SK-N-SH (cell line): Measurements from ENCODE around the gene GALNT18. TPM values are rescaled to one million over a fixed set of nuclear protein-coding genes. Genes with fewer than 3 reads are reported as not detected.

Experiments used
- CTCF ChIA-PET: fragments of 300-600, 350-600 bp; formaldehyde crosslinking; extraction: SDS; loops from one replicate; lab custom pipeline; 2021; lab: Yijun Ruan, JAX
- POLR2A ChIA-PET: fragments of 350-600 bp; sonication (Branson Sonifier 250); formaldehyde crosslinking; extraction: SDS; loops from one replicate; lab custom pipeline; 2020; ENCODE audit warnings: antibody characterized with exemption, inconsistent platforms; lab: Yijun Ruan, JAX
- DNase-seq: peaks from one replicate; pipeline ENCODE4 v3.0.0; 2012
- H2AFZ ChIP-seq: fragments of 200-600 bp; sonication (generic); 2 replicates; pipeline ENCODE4 v1.8.1; 2016; ENCODE audit warnings: antibody characterized with exemption, mild to moderate bottlenecking, low read depth
- H3F3A ChIP-seq: fragments of 200-600 bp; sonication (generic); replicated peaks from 2 replicates; pipeline ENCODE3; 2016; ENCODE audit warnings: antibody characterized with exemption, mild to moderate bottlenecking; ENCODE audit not compliant: insufficient read depth
- H3K27ac ChIP-seq, 2 experiments: fragments of 200-500 bp in 1 of 2; fragments of 200-600 bp in 1 of 2; sonication (Bioruptor generic) in 1 of 2; sonication (generic), shearing (Covaris generic) in 1 of 2; 2 replicates each; pipeline versions ENCODE4 v1.5.1 to v1.6.1; 2014 to 2016; ENCODE audit warnings: low read depth in 2 of 2, inconsistent platforms in 1 of 2, low read length in 1 of 2, mild to moderate bottlenecking in 1 of 2, mixed read lengths in 1 of 2
- H3K27me3 ChIP-seq: fragments of 200-600 bp; sonication (generic), shearing (Covaris generic); 2 replicates; pipeline ENCODE4 v1.6.1; 2016; ENCODE audit warnings: mixed run types; ENCODE audit not compliant: insufficient read depth
- H3K36me3 ChIP-seq, 2 experiments: fragments of 200-500 bp in 1 of 2; fragments of 200-600 bp in 1 of 2; sonication (Bioruptor generic) in 1 of 2; sonication (generic) in 1 of 2; replicated peaks in 1 of 2; 2 replicates each; pipeline versions ENCODE3 to v1.5.1; 2014 to 2016; ENCODE audit warnings: low read length in 1 of 2, mild to moderate bottlenecking in 1 of 2; ENCODE audit not compliant: insufficient read depth in 2 of 2, control insufficient read depth in 1 of 2
- H3K4me1 ChIP-seq, 2 experiments: fragments of 200-500 bp in 1 of 2; fragments of 200-600 bp in 1 of 2; sonication (Bioruptor generic) in 1 of 2; sonication (generic), shearing (Covaris generic) in 1 of 2; 2 replicates each; pipeline versions ENCODE4 v1.5.1 to v1.6.1; 2014 to 2016; ENCODE audit warnings: low read depth in 1 of 2, low read length in 1 of 2, mixed run types in 1 of 2; ENCODE audit not compliant: insufficient read depth in 2 of 2, control insufficient read depth in 1 of 2
- H3K4me2 ChIP-seq: fragments of 200-600 bp; sonication (generic), shearing (Covaris generic); 2 replicates; pipeline ENCODE4 v1.6.1; 2017; ENCODE audit warnings: mixed run types
- H3K4me3 ChIP-seq, 2 experiments: fragments of 200-500 bp in 1 of 2; fragments of 200-600 bp in 1 of 2; sonication (Bioruptor generic) in 1 of 2; sonication (generic), shearing (Covaris generic) in 1 of 2; 2 replicates each; pipeline versions ENCODE4 v1.5.1 to v1.8.1; 2014 to 2016; ENCODE audit warnings: low read depth in 2 of 2, inconsistent platforms in 1 of 2, low read length in 1 of 2, mild to moderate bottlenecking in 1 of 2, mixed read lengths in 1 of 2, moderate library complexity in 1 of 2
- H3K79me2 ChIP-seq: fragments of 200-600 bp; sonication (generic); 2 replicates; pipeline ENCODE4 v1.8.1; 2017; ENCODE audit warnings: mild to moderate bottlenecking; ENCODE audit not compliant: insufficient read depth
- H3K9ac ChIP-seq: fragments of 200-600 bp; sonication (generic); 2 replicates; pipeline ENCODE4 v1.6.1; 2017; ENCODE audit warnings: mixed run types
- H3K9me2 ChIP-seq: fragments of 200-600 bp; sonication (generic); 2 replicates; pipeline ENCODE4 v1.6.1; 2017; ENCODE audit warnings: mixed run types
- H3K9me3 ChIP-seq: fragments of 200-600 bp; sonication (generic); 2 replicates; pipeline ENCODE4 v1.6.1; 2017; ENCODE audit warnings: mixed run types, mild to moderate bottlenecking, moderate library complexity
- H4K20me1 ChIP-seq: fragments of 200-600 bp; sonication (generic); 2 replicates; pipeline ENCODE4 v1.6.1; 2017; ENCODE audit warnings: mild to moderate bottlenecking, mixed run types; ENCODE audit not compliant: insufficient read depth
- CHD2 ChIP-seq: fragments of 150-350 bp; IDR thresholded peaks from 2 replicates; pipeline ENCODE4 v1.6.1; 2018; ENCODE audit warnings: low read length; ENCODE audit not compliant: partially characterized antibody
- ELF1 ChIP-seq: IDR thresholded peaks from 2 replicates; pipeline ENCODE4 v1.4.0; 2012
- FOXJ3 ChIP-seq: sonication (generic); formaldehyde crosslinking; IDR thresholded peaks from 2 replicates; pipeline ENCODE4 v1.5.1; 2020; ENCODE audit warnings: mild to moderate bottlenecking, missing genetic modification reagents
- FOXM1 ChIP-seq: IDR thresholded peaks from 2 replicates; pipeline ENCODE4 v1.4.0; 2012; ENCODE audit warnings: low read depth, mild to moderate bottlenecking
- GATA2 ChIP-seq: sonication (generic); formaldehyde crosslinking; IDR thresholded peaks from 2 replicates; pipeline ENCODE4 v1.5.0; 2020; ENCODE audit warnings: mild to moderate bottlenecking, missing genetic modification reagents
- IRF3 ChIP-seq: fragments of 150-350 bp; IDR thresholded peaks from 2 replicates; pipeline ENCODE4 v1.6.1; 2016; ENCODE audit warnings: mild to moderate bottlenecking, low read depth, low read length
- MEF2A ChIP-seq: IDR thresholded peaks from 2 replicates; pipeline ENCODE4 v1.4.0; 2012; ENCODE audit warnings: low read depth, borderline replicate concordance
- NFIC ChIP-seq: IDR thresholded peaks from 2 replicates; pipeline ENCODE4 v1.4.0; 2012; ENCODE audit warnings: borderline replicate concordance
- PBX3 ChIP-seq: IDR thresholded peaks from 2 replicates; pipeline ENCODE4; 2012
- POLR2AphosphoS5 ChIP-seq: IDR thresholded peaks from 2 replicates; pipeline ENCODE4 v1.6.1; 2012; ENCODE audit warnings: low read depth, low read length
- RAD21 ChIP-seq: IDR thresholded peaks from 2 replicates; pipeline ENCODE4 v1.6.1; 2012; ENCODE audit warnings: mild to moderate bottlenecking, low read length
- RCOR1 ChIP-seq: fragments of 150-350 bp; IDR thresholded peaks from 2 replicates; pipeline ENCODE4 v1.6.1; 2017; ENCODE audit warnings: antibody characterized with exemption, low read length
- REST ChIP-seq: IDR thresholded peaks from 2 replicates; pipeline ENCODE4 v1.6.1; 2012; ENCODE audit warnings: mild to moderate bottlenecking, low read depth, low read length, moderate library complexity
- RXRA ChIP-seq: IDR thresholded peaks from 2 replicates; pipeline ENCODE4 v1.4.0; 2012; ENCODE audit warnings: low read depth, mild to moderate bottlenecking, borderline replicate concordance
- SIN3A ChIP-seq: IDR thresholded peaks from 2 replicates; pipeline ENCODE4 v1.6.1; 2012; ENCODE audit warnings: low read depth, mild to moderate bottlenecking, low read length, moderate library complexity, borderline replicate concordance
- TEAD4 ChIP-seq: IDR thresholded peaks from 2 replicates; pipeline ENCODE4 v1.4.0; 2012; ENCODE audit warnings: mild to moderate bottlenecking, borderline replicate concordance; ENCODE audit not compliant: insufficient read depth
- USF2 ChIP-seq: fragments of 150-350 bp; IDR thresholded peaks from 2 replicates; pipeline ENCODE4 v1.6.1; 2017; ENCODE audit warnings: antibody characterized with exemption, low read length, low read depth, borderline replicate concordance
- YY1 ChIP-seq: IDR thresholded peaks from 2 replicates; pipeline ENCODE4 v1.4.0; 2012; ENCODE audit warnings: low read depth, mild to moderate bottlenecking
- WGBS: methylation state at CpG from one replicate; pipeline ENCODE4 v1.1.6; 2017; ENCODE audit warnings: low lambda C conversion rate; 5-methylcytosine and 5-hydroxymethylcytosine counted together
- polyA plus RNA-seq, 3 experiments: library from polyadenylated mRNA; depleted of rRNA; stranded (reverse); fragments of >200 nt; gene quantifications; 2 replicates each; pipeline ENCODE4 v1.2.3, GENCODE V29; 2012

The GALNT18 gene
- polyA plus RNA-seq, 1 of the 3 experiments (the other 2 are of a cell fraction) = 0.64 TPM

- H3K9ac ChIP-seq = no peak overlapping the region
- H3K9me2 ChIP-seq = no peaks in the 10 kb centered on the region
- no peak overlapping the region for H2AFZ ChIP-seq
- no peak for TF ChIP-seq FOXM1
- peak; percentile 41 for TF ChIP-seq RAD21
- TF ChIP-seq USF2 = no peak
- TF ChIP-seq RXRA = no peak
- no peak for TF ChIP-seq PBX3
- 52% methylated on average over 4 of the region's 4 CpGs for WGBS
- no peak for DNase-seq
- ChIA-PET CTCF (interaction anchor here (0.6 to 0.8 kb wide), 2 partner anchors 38 to 168 kb away, joined by 3 to 5 read pairs; no protein-coding TSS in a partner anchor), POLR2A (no interaction called here)
- H4K20me1 ChIP-seq = no peaks in the 10 kb centered on the region
- no peaks in the 10 kb centered on the region for H3F3A ChIP-seq
- H3K27ac ChIP-seq = no peak overlapping the region
- H3K9me3 ChIP-seq = no peaks in the 10 kb centered on the region
- H3K79me2 ChIP-seq = no peaks in the 10 kb centered on the region
- H3K4me3 ChIP-seq = no peak overlapping the region
- H3K36me3 ChIP-seq = no peaks in the 10 kb centered on the region
- H3K27me3 ChIP-seq = peaks cover 32% of the 10 kb centered on the region
- H3K4me1 ChIP-seq = peaks cover 0 to 26% of the 10 kb centered on the region in 2 experiments; a peak in 1 of 4 replicates
- H3K4me2 ChIP-seq = no peak overlapping the region
Observed at GRCh38 chr11:11618973-11619435, 2.8 kb downstream of the GALNT18 start.

DNA sequence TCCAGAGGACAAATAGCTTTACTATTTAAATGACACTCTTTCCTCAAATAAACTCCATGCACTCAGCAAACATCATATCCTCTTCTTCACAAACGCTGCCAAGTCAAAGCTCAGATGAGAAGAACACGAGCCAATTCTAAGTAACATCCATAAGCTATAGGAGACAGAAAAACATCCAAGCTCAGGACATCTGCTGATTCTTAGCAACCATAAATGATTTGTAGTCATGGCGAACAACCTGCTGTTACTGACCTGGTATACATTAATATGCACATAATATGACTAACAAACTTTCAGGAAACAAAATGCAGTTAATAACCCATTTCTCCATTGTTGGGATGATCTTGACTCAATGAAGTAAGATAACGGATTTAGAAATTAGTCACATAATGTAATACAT lies 6.7 kb downstream of the GALNT18 start:
- Histone ChIP-seq H3K79me2 (no peaks in the 10 kb centered on the region), H3K9ac (no peak overlapping the region), H3K36me3 (no peaks in the 10 kb centered on the region), H2AFZ (no peak overlapping the region), H3K9me2 (no peaks in the 10 kb centered on the region), H4K20me1 (no peaks in the 10 kb centered on the region), H3K4me2 (no peak overlapping the region), H3K27me3 (peaks cover 18% of the 10 kb centered on the region), H3K4me1 (peaks cover 0 to 8% of the 10 kb centered on the region in 2 experiments; a peak in 1 of 4 replicates), H3F3A (no peaks in the 10 kb centered on the region), H3K9me3 (no peaks in the 10 kb centered on the region), H3K4me3 (no peak overlapping the region), H3K27ac (no peak overlapping the region)
- no peak for TF ChIP-seq SIN3A
- TF ChIP-seq RAD21 = no peak
- TF ChIP-seq NFIC = no peak
- TF ChIP-seq FOXJ3 (CRISPR knock-in tag) = no peak
- TF ChIP-seq MEF2A = no peak
- no peak for TF ChIP-seq YY1
- TF ChIP-seq GATA2 (CRISPR knock-in tag) = no peak
- TF ChIP-seq POLR2AphosphoS5 = no peak
- no peak for TF ChIP-seq IRF3
- no peak for TF ChIP-seq CHD2
- TF ChIP-seq ELF1 = no peak
- no peak for TF ChIP-seq TEAD4
- TF ChIP-seq RCOR1 = no peak
- TF ChIP-seq REST = no peak
- ChIA-PET POLR2A (no interaction called here), CTCF (interaction anchor here (1.6 kb wide), 1 partner anchor 173 kb away, joined by 4 read pairs; no protein-coding TSS in a partner anchor)
- 72% methylated on average over 4 of the region's 4 CpGs for WGBS
- no peak for DNase-seq
